Measurements from ENCODE around the gene OLIG1.

- TF ChIP-seq, protein P1, sequence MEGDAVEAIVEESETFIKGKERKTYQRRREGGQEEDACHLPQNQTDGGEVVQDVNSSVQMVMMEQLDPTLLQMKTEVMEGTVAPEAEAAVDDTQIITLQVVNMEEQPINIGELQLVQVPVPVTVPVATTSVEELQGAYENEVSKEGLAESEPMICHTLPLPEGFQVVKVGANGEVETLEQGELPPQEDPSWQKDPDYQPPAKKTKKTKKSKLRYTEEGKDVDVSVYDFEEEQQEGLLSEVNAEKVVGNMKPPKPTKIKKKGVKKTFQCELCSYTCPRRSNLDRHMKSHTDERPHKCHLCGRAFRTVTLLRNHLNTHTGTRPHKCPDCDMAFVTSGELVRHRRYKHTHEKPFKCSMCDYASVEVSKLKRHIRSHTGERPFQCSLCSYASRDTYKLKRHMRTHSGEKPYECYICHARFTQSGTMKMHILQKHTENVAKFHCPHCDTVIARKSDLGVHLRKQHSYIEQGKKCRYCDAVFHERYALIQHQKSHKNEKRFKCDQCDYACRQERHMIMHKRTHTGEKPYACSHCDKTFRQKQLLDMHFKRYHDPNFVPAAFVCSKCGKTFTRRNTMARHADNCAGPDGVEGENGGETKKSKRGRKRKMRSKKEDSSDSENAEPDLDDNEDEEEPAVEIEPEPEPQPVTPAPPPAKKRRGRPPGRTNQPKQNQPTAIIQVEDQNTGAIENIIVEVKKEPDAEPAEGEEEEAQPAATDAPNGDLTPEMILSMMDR (conservative IDR thresholded peaks at IDR 0.05; ENCODE audit: low read depth, low read length): no peak
- TF ChIP-seq EZH2 (IDR thresholded peaks at IDR 0.05; ENCODE audit: low read length, unreplicated experiment): no peak
- TF ChIP-seq EZH2phosphoT487 (IDR thresholded peaks at IDR 0.05; ENCODE audit: borderline replicate concordance, low read length): no peak
Measured at GRCh38 chr21:33099131-33099530, 29.2 kb downstream of the OLIG1 start.

All from PC-3 (cell line).